K562 (cell line): Measurements from ENCODE around the gene RRBP1. TPM values are rescaled to one million over a fixed set of nuclear protein-coding genes. Genes with fewer than 3 reads are reported as not detected.

Experiments used
- ATAC-seq: fragments of 200-7000 bp; cut with Tn5 transposase; 3 replicates; pipeline ENCODE4 v1.9.1; 2020; ENCODE audit warnings: moderate library complexity
- BruUV-seq: library from RNA; stranded (reverse); fragments of 400-500 nt; replicated peaks from 2 replicates; lab custom pipeline; 2021; lab: Mats Ljungman, UMichigan
- CTCF ChIA-PET: fragments of 300-600 bp; formaldehyde crosslinking; extraction: SDS; loops from one replicate; lab custom pipeline; 2021; ENCODE audit warnings: low intra/inter-chr PET ratio; lab: Yijun Ruan, JAX
- POLR2A ChIA-PET: fragments of 300-600, 350-650 bp; sonication (Branson Sonifier 250); formaldehyde crosslinking; extraction: SDS; loops from one replicate; lab custom pipeline; 2021; ENCODE audit warnings: antibody characterized with exemption, inconsistent platforms; lab: Yijun Ruan, JAX
- DNase-seq, 4 experiments: peaks; one replicate each; pipeline versions ENCODE4 v3.0.0 to v3.0.0-alpha.2; 2011 to 2018; ENCODE audit warnings: low spot score in 3 of 4, mixed read lengths in 3 of 4; ENCODE audit errors: extremely low read depth in 1 of 4
- FAIRE-seq: peaks from 2 replicates; lab custom pipeline; 2011; peaks lifted over from hg19 to GRCh38; lab: Jason Lieb, UNC
- H2AFZ ChIP-seq: 2 replicates; pipeline ENCODE4 v1.6.0; 2011; ENCODE audit warnings: low read depth, low read length, control low read depth, inconsistent platforms
- H3K27ac ChIP-seq: fragments of 200-600 bp; 3 replicates; pipeline ENCODE4 v1.8.0; 2011; ENCODE audit warnings: low read depth, mild to moderate bottlenecking, control low read depth, inconsistent platforms, low read length, moderate library complexity, mixed read lengths; ENCODE audit errors: extremely low read depth
- H3K27me3 ChIP-seq, 2 experiments: fragments of 300-600 bp in 1 of 2; 2 replicates in 1 of 2; 3 replicates in 1 of 2; pipeline versions ENCODE4 v1.6.0 to v1.8.0; 2011; ENCODE audit warnings: inconsistent platforms in 2 of 2, low read length in 2 of 2, mild to moderate bottlenecking in 1 of 2, mixed read lengths in 1 of 2, moderate library complexity in 1 of 2; ENCODE audit not compliant: control insufficient read depth in 2 of 2, insufficient read depth in 2 of 2
- H3K36me3 ChIP-seq: fragments of 300-600 bp; 3 replicates; pipeline ENCODE4 v1.8.0; 2011; ENCODE audit warnings: mild to moderate bottlenecking, low read length, inconsistent platforms; ENCODE audit not compliant: control insufficient read depth, insufficient read depth
- H3K4me1 ChIP-seq, 2 experiments: fragments of 200-600 bp in 1 of 2; replicated peaks in 1 of 2; 2 replicates in 1 of 2; 3 replicates in 1 of 2; pipeline versions ENCODE4 v1.5.1 to v1.8.0; 2011; ENCODE audit warnings: inconsistent platforms in 2 of 2, low read length in 2 of 2, mild to moderate bottlenecking in 1 of 2, mixed read lengths in 1 of 2, moderate library complexity in 1 of 2; ENCODE audit not compliant: control insufficient read depth in 2 of 2, insufficient read depth in 2 of 2
- H3K4me2 ChIP-seq: 2 replicates; pipeline ENCODE4 v1.6.1; 2011; ENCODE audit warnings: low read length, control low read depth, inconsistent platforms, mixed read lengths; ENCODE audit not compliant: insufficient read depth
- H3K4me3 ChIP-seq: fragments of 200-600 bp; sonication (generic), shearing (Covaris generic); 2 replicates; pipeline ENCODE4 v1.5.1; 2016; ENCODE audit warnings: control low read depth, inconsistent platforms
- H3K79me2 ChIP-seq: fragments of 200-600 bp; 3 replicates; pipeline ENCODE4 v1.8.0; 2011; ENCODE audit warnings: low read length, inconsistent platforms; ENCODE audit not compliant: control insufficient read depth, insufficient read depth
- H3K9ac ChIP-seq, 2 experiments: 2 replicates each; pipeline versions ENCODE4 v1.6.0 to v1.6.1; 2011; ENCODE audit warnings: low read depth in 2 of 2, low read length in 2 of 2, control low read depth in 1 of 2, inconsistent platforms in 1 of 2, mild to moderate bottlenecking in 1 of 2, mixed read lengths in 1 of 2; ENCODE audit not compliant: insufficient read depth in 1 of 2
- H3K9me1 ChIP-seq: one replicate; pipeline ENCODE4 v1.6.0; 2011; ENCODE audit warnings: inconsistent platforms, mild to moderate bottlenecking, low read length, moderate library complexity; ENCODE audit not compliant: control insufficient read depth, insufficient read depth
- H3K9me3 ChIP-seq: replicated peaks from 2 replicates; pipeline ENCODE4 v1.5.1; 2011; ENCODE audit warnings: low read depth, low read length, inconsistent platforms; ENCODE audit not compliant: control insufficient read depth, insufficient read depth
- H4K20me1 ChIP-seq: replicated peaks from 2 replicates; pipeline ENCODE4 v1.6.1; 2011; ENCODE audit warnings: low read length, inconsistent platforms, mixed read lengths; ENCODE audit not compliant: control insufficient read depth, insufficient read depth
- FOXK2 ChIP-seq, 2 experiments: fragments of 450-650 bp; IDR thresholded peaks in 1 of 2; conservative IDR thresholded peaks in 1 of 2; 2 replicates each; pipeline ENCODE4 v1.6.1; 2016; ENCODE audit warnings: low read depth in 2 of 2, mild to moderate bottlenecking in 1 of 2
- GTF2E2 ChIP-seq: fragments of 200-800 bp; sonication (Bioruptor generic); IDR thresholded peaks from 2 replicates; pipeline ENCODE4 v1.6.1; 2016; ENCODE audit warnings: missing genetic modification characterization, missing compliant biosample characterization
- HDGF ChIP-seq: fragments of 450-650 bp; IDR thresholded peaks from 2 replicates; pipeline ENCODE4 v1.6.1; 2016
- HSF4 ChIP-seq: fragments of 250-450 bp; sonication (Bioruptor Pico); IDR thresholded peaks from 2 replicates; pipeline ENCODE4 v2.1.2; 2022; ENCODE audit warnings: mild to moderate bottlenecking, moderate library complexity, borderline replicate concordance
- IFI16 ChIP-seq: fragments of 250-450 bp; sonication (Bioruptor Pico); IDR thresholded peaks from 2 replicates; pipeline ENCODE4 v2.1.2; 2022; ENCODE audit warnings: mild to moderate bottlenecking, inconsistent platforms
- ZNF274 ChIP-seq: IDR thresholded peaks from 2 replicates; pipeline ENCODE4 v1.6.1; 2011; ENCODE audit warnings: low read depth, mild to moderate bottlenecking, low read length, moderate library complexity, borderline replicate concordance
- ZNF347 ChIP-seq: fragments of 450-650 bp; formaldehyde crosslinking; IDR thresholded peaks from 2 replicates; pipeline ENCODE4 v1.4.0; 2020; ENCODE audit warnings: low read depth, mild to moderate bottlenecking, moderate library complexity
- ZNF668 ChIP-seq: fragments of 250-450 bp; sonication (Bioruptor Pico); IDR thresholded peaks from 2 replicates; pipeline ENCODE4 v1.8.0; 2022; ENCODE audit warnings: mild to moderate bottlenecking, inconsistent platforms
- WGBS: fragments of 100-300 bp; shearing (Covaris generic); methylation state at CpG from one replicate; pipeline ENCODE4 v1.1.6; 2016; ENCODE audit warnings: low coverage, mixed read lengths; ENCODE audit not compliant: insufficient coverage; ENCODE audit errors: missing lambda C conversion rate; 5-methylcytosine and 5-hydroxymethylcytosine counted together
- in situ Hi-C: fragments of 300-500 bp; cut with MboI; formaldehyde crosslinking; loops from 4 replicates; pipeline ENCODE4 v1.15.0; 2018; ENCODE audit warnings: inconsistent platforms, mixed read lengths
- intact Hi-C: fragments of 100-400 bp; cut with micrococcal nuclease; formaldehyde crosslinking; loops from 2 replicates; pipeline ENCODE4 v1.14.2; 2022
- polyA plus RNA-seq, 8 experiments: library from polyadenylated mRNA; depleted of rRNA in 4 of 8; stranded (reverse) in 5 of 8; unstranded in 3 of 8; fragments of >200 nt; fragmentation: Nextera tagmentation in 2 of 8; fragmentation: Illumina TruSeq in 1 of 8; extraction: Ambion mirVana in 2 of 8; extraction: Trizol in 1 of 8; gene quantifications; 2 replicates each; pipeline versions ENCODE4 v1.2.1 to v1.2.3, GENCODE V29; 2011 to 2014; ENCODE audit warnings: inconsistent platforms in 1 of 8, missing spikeins in 1 of 8
- total RNA-seq, 7 experiments: library from RNA; depleted of rRNA in 6 of 7; stranded (reverse); fragments of >200 nt in 6 of 7; fragmentation: Illumina TruSeq in 2 of 7; extraction: Trizol in 2 of 7; gene quantifications; 2 replicates each; pipeline versions ENCODE4 v1.2.1 to v1.2.3, GENCODE V29; 2011 to 2021; ENCODE audit warnings: low replicate concordance in 1 of 7
- TF ChIP-seq, protein P1 (sequence below): fragments of 250-450 bp; sonication (Bioruptor Pico); IDR thresholded peaks from 2 replicates; pipeline ENCODE4 v1.4.0; 2020
- TF ChIP-seq, protein P2 (sequence below): fragments of 200-800 bp; sonication (Bioruptor generic); IDR thresholded peaks from 2 replicates; pipeline ENCODE4 v1.6.1; 2016; ENCODE audit warnings: missing genetic modification characterization, missing compliant biosample characterization
- TF ChIP-seq, protein P3 (sequence below): sonication (generic); formaldehyde crosslinking; IDR thresholded peaks from 2 replicates; pipeline ENCODE4 v1.8.1; 2023; ENCODE audit warnings: mild to moderate bottlenecking, missing genetic modification reagents, moderate library complexity

Gene RRBP1
- total and polyA plus RNA-seq, 9 of the 15 experiments (the other 6 are each of a cell fraction or from before 2014, with no cell fraction given), result 0.84 to 32.0 (median 17.6) TPM

DNA sequence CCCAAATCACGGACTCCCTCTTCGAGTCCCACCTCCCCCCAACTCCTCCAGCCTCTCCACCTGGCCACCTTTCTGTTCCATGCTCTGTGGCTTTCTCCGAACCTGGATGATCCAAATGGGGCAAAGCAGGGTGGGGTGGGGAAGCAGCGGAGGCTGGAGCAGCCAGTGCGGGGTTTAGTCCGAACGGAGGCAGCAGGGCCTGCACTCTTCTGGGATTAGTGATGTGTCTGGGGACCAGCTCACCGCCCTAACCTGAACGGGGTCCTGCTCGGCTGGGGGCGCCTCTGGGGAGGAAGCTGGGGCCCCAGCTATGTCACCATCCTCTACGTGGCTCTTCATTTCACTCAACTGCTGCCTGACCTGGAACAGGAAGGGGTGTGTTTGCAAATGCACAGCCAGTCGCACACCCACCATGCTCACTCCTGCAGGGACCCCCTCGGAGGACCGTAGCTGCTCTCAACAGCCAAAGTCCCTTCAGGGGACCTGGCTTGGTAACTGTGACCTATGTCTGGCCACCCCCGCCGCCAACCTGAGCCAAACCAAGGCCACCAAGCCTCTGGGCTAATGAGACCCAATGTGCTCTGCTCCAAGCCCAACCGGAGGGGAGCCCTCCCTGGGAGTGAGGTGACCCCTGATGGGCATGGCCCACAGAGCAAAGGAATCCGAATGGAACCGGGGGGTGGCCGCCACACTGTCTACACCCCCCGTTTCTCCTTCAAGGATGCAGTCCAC, 65.4 kb downstream of the RRBP1 start:
- BruUV-seq, result no TSS peak
- in situ Hi-C loops (no loop called here), intact Hi-C loops (loop anchor here (1.0 kb wide), 2 partner anchors 79 to 112 kb away; no protein-coding TSS in a partner anchor)
- H3K9ac ChIP-seq, result no peak overlapping the region
- H3K4me2 ChIP-seq, result no peak overlapping the region
- POLR2A ChIA-PET, result no interaction called here
- TF ChIP-seq, protein P1, sequence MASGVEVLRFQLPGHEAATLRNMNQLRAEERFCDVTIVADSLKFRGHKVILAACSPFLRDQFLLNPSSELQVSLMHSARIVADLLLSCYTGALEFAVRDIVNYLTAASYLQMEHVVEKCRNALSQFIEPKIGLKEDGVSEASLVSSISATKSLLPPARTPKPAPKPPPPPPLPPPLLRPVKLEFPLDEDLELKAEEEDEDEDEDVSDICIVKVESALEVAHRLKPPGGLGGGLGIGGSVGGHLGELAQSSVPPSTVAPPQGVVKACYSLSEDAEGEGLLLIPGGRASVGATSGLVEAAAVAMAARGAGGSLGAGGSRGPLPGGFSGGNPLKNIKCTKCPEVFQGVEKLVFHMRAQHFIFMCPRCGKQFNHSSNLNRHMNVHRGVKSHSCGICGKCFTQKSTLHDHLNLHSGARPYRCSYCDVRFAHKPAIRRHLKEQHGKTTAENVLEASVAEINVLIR (CRISPR knock-in tag), result no peak
- TF ChIP-seq FOXK2 (conservative IDR thresholded peaks at IDR 0.05 in 1 of 2, IDR thresholded peaks at IDR 0.05 in 1 of 2; ENCODE audit: low read depth in 2 of 2), result no peak
- TF ChIP-seq GTF2E2 (tag), result no peak
- TF ChIP-seq ZNF274, result no peak
- no peak for TF ChIP-seq ZNF347
- TF ChIP-seq, protein P2, sequence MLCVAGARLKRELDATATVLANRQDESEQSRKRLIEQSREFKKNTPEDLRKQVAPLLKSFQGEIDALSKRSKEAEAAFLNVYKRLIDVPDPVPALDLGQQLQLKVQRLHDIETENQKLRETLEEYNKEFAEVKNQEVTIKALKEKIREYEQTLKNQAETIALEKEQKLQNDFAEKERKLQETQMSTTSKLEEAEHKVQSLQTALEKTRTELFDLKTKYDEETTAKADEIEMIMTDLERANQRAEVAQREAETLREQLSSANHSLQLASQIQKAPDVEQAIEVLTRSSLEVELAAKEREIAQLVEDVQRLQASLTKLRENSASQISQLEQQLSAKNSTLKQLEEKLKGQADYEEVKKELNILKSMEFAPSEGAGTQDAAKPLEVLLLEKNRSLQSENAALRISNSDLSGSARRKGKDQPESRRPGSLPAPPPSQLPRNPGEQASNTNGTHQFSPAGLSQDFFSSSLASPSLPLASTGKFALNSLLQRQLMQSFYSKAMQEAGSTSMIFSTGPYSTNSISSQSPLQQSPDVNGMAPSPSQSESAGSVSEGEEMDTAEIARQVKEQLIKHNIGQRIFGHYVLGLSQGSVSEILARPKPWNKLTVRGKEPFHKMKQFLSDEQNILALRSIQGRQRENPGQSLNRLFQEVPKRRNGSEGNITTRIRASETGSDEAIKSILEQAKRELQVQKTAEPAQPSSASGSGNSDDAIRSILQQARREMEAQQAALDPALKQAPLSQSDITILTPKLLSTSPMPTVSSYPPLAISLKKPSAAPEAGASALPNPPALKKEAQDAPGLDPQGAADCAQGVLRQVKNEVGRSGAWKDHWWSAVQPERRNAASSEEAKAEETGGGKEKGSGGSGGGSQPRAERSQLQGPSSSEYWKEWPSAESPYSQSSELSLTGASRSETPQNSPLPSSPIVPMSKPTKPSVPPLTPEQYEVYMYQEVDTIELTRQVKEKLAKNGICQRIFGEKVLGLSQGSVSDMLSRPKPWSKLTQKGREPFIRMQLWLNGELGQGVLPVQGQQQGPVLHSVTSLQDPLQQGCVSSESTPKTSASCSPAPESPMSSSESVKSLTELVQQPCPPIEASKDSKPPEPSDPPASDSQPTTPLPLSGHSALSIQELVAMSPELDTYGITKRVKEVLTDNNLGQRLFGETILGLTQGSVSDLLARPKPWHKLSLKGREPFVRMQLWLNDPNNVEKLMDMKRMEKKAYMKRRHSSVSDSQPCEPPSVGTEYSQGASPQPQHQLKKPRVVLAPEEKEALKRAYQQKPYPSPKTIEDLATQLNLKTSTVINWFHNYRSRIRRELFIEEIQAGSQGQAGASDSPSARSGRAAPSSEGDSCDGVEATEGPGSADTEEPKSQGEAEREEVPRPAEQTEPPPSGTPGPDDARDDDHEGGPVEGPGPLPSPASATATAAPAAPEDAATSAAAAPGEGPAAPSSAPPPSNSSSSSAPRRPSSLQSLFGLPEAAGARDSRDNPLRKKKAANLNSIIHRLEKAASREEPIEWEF (CRISPR knock-in tag), result no peak
- no peak for TF ChIP-seq IFI16 (CRISPR knock-in tag)
- TF ChIP-seq ZNF668 (CRISPR knock-in tag), result no peak
- TF ChIP-seq, protein P3, sequence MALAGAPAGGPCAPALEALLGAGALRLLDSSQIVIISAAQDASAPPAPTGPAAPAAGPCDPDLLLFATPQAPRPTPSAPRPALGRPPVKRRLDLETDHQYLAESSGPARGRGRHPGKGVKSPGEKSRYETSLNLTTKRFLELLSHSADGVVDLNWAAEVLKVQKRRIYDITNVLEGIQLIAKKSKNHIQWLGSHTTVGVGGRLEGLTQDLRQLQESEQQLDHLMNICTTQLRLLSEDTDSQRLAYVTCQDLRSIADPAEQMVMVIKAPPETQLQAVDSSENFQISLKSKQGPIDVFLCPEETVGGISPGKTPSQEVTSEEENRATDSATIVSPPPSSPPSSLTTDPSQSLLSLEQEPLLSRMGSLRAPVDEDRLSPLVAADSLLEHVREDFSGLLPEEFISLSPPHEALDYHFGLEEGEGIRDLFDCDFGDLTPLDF (CRISPR knock-in tag), result no peak
- no peak for TF ChIP-seq HSF4 (CRISPR knock-in tag)
- no peak for TF ChIP-seq HDGF
- no peaks in the 10 kb centered on the region for H3K79me2 ChIP-seq
- H3K9me3 ChIP-seq, result no peaks in the 10 kb centered on the region
- no peaks in the 10 kb centered on the region for H3K9me1 ChIP-seq
- FAIRE-seq, result no peak
- no peak overlapping the region for H3K4me3 ChIP-seq
- no peaks in the 10 kb centered on the region for H4K20me1 ChIP-seq
- peaks cover 0 to 23% of the 10 kb centered on the region in 2 experiments; a peak in 2 of 5 replicates for H3K4me1 ChIP-seq
- WGBS, result 82% methylated on average over 15 of the region's 22 CpGs
- no peaks in the 10 kb centered on the region for H3K27me3 ChIP-seq
- peaks cover 40% of the 10 kb centered on the region; the same call in 1 of the 3 replicates for H3K36me3 ChIP-seq
- CTCF ChIA-PET, result interaction anchor here (0.7 to 2.1 kb wide), 3 partner anchors 73 to 112 kb away, joined by 3 to 23 read pairs (median 4); no protein-coding TSS in a partner anchor
- H2AFZ ChIP-seq, result no peak overlapping the region
- no peak overlapping the region for H3K27ac ChIP-seq
- DNase-seq, result no peak
- ATAC-seq, result no peak
